HG03175 (cell line): Measurements from ENCODE around the gene CNOT4.
"Not testable (repeated sequence)": the region's sequence is repeated elsewhere in the genome, so short reads cannot be mapped to it uniquely, and the experiment has no call there.

Experiments used
- ATAC-seq: cut with Tn5 transposase; IDR thresholded peaks from one replicate; pipeline ENCODE4 v1.9.1; 2021; ENCODE audit warnings: mild to moderate bottlenecking, moderate library complexity; ENCODE audit not compliant: unreplicated experiment

CNOT4 gene

DNA sequence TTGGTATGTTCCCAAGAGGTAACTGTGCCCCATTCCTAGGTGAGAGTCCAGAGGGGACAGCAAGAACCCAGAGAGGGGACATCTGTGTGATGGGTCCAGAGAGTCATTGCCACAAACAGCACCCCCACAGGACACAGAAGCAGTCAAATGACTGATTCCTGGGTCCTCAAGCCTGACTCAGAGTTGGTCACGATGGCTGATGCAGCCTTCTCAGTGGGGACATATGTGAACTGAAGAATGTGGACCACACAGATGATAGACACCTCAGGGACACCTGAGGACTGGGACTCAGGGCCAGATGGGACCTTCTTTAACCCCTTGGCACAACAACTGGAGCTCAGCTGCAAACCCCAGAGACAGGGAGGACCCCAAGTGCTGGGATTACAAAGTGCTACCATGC is 179.8 kb downstream of the CNOT4 start:
- no peak for ATAC-seq

DNA sequence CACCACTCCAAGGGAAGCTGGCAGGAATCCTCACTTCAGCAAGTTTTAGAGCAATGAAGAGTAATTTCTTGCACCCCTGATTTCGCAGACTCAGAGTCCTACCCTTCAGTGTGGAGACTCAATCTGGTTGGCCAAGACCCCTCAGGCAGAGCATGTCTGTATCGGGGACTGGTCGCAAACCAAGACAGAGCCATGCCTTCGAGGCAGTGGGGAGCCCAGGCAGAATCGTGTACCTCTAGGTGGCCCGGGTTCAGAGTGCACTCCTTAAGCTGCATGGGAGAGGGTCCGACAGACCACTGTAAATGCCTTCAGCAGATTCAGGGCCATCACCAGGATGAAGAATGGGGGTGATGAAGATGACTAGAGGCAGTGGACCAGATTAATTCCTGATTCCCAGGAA is 181.4 kb downstream of the CNOT4 start:
- no peak for ATAC-seq

DNA sequence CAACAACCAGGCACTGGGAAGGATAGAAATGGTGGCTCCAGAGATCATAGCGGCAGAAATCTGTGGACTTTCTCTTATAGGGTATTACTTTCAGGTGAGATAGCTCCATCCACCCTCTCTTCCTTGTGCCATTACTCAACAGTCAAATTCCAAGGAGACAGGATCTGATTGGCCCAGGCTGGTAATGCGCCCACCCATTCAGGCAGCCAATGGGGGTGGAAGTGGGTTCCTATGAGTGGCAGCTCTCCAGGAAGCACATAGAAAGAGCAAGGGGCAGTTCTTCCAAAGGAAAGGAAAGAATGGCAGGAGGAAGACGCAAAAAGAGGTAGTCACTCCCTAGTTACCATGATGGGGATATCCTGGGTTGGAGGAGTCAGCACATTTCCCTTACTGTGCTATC is 181.8 kb downstream of the CNOT4 start:
- no peak for ATAC-seq

DNA sequence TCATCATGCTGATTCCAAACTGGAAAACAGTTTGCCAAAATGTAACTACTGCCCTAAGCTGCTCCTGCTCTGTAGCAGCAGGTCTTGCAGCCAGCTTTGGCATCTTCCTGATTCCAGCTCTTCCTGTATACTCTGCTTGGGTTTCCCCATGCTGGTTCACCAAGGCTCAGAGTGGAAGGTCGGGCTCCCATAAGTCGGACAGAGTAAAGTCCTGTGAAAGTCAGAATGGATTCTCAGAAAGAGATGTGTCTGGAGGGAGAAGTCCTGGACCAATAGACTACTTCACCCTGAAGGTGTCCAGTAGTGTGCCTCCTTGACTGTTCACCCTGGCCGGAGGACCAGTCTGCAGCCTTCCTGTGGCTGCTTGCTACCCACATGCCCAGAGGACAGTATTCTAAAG is 182.4 kb downstream of the CNOT4 start:
- ATAC-seq = no peak

GRCh38 chr7:135326636-135327280 is 183.1 kb downstream of the CNOT4 start:
- ATAC-seq = no peak

GRCh38 chr7:135322571-135323340 is 187.1 kb downstream of the CNOT4 start:
- no peak for ATAC-seq

GRCh38 chr7:135321556-135321955 is 188.3 kb downstream of the CNOT4 start:
- no peak for ATAC-seq

GRCh38 chr7:135320953-135321352 is 188.9 kb downstream of the CNOT4 start:
- ATAC-seq = not testable (repeated sequence)

GRCh38 chr7:135320268-135320667 is 189.6 kb downstream of the CNOT4 start:
- ATAC-seq = no peak

- no peak for ATAC-seq
These were observed 192.1 kb downstream of the CNOT4 start for GRCh38 chr7:135317676-135318325.

DNA sequence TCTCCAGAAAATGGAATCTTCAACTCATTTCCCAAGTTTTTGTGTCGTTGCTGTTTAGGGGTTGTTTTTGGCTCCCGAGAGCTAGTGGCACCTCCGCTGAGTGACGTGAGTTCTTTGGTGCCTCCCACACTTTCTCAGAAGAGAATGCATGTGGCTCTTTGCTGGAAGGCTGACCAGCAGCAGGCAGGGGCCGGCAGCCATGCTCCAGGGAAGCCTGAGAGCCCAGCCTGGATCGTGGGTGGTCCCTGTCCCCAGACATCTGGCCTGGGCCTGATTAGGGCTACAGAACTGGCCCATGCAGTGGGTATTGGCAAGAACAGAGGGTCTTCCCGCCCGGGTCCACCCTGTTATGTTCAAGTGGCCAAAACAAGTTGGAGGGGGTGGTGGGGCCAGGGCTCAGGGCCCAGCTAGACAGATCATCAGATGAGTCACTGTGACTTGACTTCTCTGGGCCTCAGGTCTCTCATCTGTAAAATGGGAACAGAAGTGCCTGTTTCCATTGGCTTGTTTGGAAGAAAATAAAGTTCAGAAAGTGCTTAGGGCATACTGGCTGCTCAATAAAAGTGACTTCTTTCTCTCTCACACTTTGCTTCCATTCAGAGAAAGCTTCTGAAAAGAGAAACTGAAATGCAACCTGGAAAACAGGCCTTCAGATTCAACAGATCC is 193.1 kb downstream of the CNOT4 start:
- no peak for ATAC-seq

GRCh38 chr7:135313971-135314370 is 195.9 kb downstream of the CNOT4 start:
- no peak for ATAC-seq
